ENCODE measurements around the gene CLRN3. TPM values are rescaled to one million over a fixed set of nuclear protein-coding genes. Genes with fewer than 3 reads are reported as not detected.

The CLRN3 gene
- total and polyA plus RNA-seq, 12 donors, result not detected

DNA sequence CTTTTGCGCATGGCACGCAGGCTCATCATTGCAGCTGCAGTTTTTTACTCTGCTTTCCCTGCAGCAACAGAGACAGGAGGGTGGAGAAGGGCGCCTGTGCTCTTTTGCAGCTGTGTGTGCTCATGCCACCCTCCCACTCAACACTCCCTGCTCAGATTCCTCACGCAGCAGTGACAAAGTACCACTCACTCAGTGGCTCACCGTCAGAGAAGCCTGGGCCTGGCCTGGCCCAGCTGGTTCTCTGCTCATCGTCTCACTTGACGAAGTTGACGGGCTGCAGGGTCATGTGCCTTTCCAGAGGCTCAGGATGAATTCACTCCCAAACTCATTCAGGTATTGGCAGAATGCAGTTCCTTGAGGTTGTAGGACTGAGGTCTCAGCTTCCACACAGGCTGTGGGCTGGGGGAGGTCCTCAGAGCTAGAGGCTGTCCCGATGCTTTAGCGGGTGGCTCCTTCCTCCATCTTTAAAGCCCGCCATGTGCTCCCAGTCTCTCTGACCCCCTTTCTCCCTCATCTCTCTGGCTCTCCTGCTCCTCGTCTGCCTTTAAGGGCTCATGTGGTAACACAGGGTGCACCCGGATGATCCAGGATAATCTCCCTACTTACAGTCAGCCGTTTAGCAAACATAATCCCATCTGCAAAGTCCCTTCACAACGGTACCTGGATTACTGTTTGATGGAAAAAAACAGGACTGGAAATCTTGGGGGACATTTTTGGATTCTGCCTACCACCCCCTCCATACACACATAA lies 40.0 kb upstream of the CLRN3 start:
- no peak for ATAC-seq
- intact Hi-C loops (cut with DNase I), result no loop called here

DNA sequence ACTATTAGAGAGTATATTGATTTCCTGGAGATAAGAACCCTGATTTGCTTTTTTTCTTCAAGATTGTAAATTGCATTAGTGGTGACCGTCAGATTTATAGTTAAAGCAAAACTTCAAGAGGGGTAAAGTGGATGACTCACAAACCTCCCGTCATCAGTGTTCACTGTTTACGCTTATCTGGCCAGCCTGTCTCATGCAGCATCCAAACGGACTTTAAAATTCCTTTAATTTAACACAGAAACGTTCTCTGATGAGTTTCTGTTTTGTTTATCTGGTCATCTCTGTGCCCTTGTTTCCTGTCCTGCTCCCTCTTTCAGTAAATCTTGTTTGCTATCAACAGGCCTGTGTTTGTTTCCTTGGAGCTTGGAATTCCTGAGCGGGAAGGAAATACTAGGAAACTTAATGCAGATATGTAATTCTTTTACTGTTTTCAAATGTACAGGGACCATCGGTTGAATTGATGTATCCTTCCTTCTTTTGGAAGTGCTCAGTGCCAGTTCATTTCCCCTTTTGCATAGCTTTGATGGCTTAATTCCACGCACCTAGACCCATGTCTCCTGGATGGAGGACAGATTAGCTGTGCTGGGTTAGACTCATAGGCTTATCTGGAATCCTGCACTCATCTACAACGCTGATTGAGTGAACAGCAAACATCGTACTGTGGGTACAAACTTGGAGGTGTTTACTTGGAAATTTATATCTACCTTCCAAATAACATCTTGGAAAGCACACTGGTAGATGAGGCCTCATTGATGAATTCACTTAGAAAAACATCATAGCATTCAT lies 35.5 kb upstream of the CLRN3 start:
- TF ChIP-seq, protein P1, sequence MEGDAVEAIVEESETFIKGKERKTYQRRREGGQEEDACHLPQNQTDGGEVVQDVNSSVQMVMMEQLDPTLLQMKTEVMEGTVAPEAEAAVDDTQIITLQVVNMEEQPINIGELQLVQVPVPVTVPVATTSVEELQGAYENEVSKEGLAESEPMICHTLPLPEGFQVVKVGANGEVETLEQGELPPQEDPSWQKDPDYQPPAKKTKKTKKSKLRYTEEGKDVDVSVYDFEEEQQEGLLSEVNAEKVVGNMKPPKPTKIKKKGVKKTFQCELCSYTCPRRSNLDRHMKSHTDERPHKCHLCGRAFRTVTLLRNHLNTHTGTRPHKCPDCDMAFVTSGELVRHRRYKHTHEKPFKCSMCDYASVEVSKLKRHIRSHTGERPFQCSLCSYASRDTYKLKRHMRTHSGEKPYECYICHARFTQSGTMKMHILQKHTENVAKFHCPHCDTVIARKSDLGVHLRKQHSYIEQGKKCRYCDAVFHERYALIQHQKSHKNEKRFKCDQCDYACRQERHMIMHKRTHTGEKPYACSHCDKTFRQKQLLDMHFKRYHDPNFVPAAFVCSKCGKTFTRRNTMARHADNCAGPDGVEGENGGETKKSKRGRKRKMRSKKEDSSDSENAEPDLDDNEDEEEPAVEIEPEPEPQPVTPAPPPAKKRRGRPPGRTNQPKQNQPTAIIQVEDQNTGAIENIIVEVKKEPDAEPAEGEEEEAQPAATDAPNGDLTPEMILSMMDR (IDR thresholded peaks at IDR 0.05), result no peak
- DNase-seq, result no peak
- Histone ChIP-seq H3K9me3 (peaks cover 0 to 14% (median 0%) of the 10 kb centered on the region in 11 donors), H3K27ac (peak overlapping the region in 5 of 10 donors; percentile 2 to 40 (median 25)), H3K36me3 (peaks cover 0 to 12% (median 0%) of the 10 kb centered on the region in 9 donors), H3K4me3 (no peak overlapping the region), H3K27me3 (no peaks in the 10 kb centered on the region), H3K4me1 (peaks cover 0 to 56% (median 36%) of the 10 kb centered on the region in 9 donors)
- no peak for ATAC-seq
- intact Hi-C loops (cut with DNase I), result loop anchor here in 2 of 10 donors (10.0 kb wide), 1 partner anchor 47 kb away; no protein-coding TSS in a partner anchor
- WGBS, 2 donors, result 51 to 56% methylated on average over 10 of the region's 10 CpGs

More for the DNA sequence above, 40.0 kb upstream of the CLRN3 start:
- WGBS, 2 donors, result 83 to 90% methylated on average over 15 of the region's 15 CpGs
- DNase-seq, result no peak
- TF ChIP-seq, protein P1 (IDR thresholded peaks at IDR 0.05), result no peak
- no peak overlapping the region for H3K27ac ChIP-seq
- peaks cover 0 to 14% (median 0%) of the 10 kb centered on the region in 11 donors for H3K9me3 ChIP-seq
- H3K4me1 ChIP-seq, result peaks cover 0 to 20% (median 8%) of the 10 kb centered on the region in 9 donors
- H3K4me3 ChIP-seq, result no peak overlapping the region
- H3K27me3 ChIP-seq, result no peaks in the 10 kb centered on the region
- H3K36me3 ChIP-seq, result peaks cover 0 to 21% (median 0%) of the 10 kb centered on the region in 9 donors

DNA sequence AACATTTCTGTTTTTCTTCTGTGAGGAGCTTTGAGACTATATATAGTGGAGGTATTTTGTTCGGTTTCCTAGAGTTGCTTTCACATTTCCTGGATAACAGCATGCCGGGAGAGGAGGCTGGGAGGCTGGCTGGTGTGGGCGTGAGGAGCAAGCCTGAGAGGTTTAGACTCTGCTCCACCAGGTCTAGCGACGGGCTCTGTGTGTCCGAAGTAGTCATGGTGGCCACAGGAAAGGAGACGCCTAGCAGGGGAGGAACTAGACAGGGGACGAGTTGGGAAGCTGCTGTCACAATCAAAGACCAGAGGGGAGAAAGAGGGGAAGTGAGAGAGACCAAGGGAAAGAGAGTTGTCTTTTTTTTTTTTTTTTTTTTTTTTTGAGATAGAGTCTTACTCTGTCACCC lies 33.7 kb upstream of the CLRN3 start:
- Histone ChIP-seq H3K9me3 (no peaks in the 10 kb centered on the region), H3K4me1 (peaks cover 7 to 74% (median 50%) of the 10 kb centered on the region in 9 donors), H3K27ac (peak overlapping the region in 7 of 10 donors; percentile 42 to 88 (median 69)), H3K36me3 (no peaks in the 10 kb centered on the region), H3K27me3 (no peaks in the 10 kb centered on the region), H3K4me3 (no peak overlapping the region)
- TF ChIP-seq, protein P1 (IDR thresholded peaks at IDR 0.05), result no peak
- WGBS, 2 donors, result 61% methylated on average over 8 of the region's 8 CpGs
- DNase-seq (no peak), ATAC-seq (peak in 2 of 8 donors; percentile 19 to 28)
- intact Hi-C loops (cut with DNase I), result loop anchor here in 2 of 10 donors (10.0 kb wide), 1 partner anchor 48 kb away; no protein-coding TSS in a partner anchor

Data from heart right ventricle (tissue), 16 donors.